Fibroblast of lung (primary cell): ENCODE results near the gene EGLN2. TPM values are rescaled to one million over a fixed set of nuclear protein-coding genes. Genes with fewer than 3 reads are reported as not detected.

Source experiments
- DNase-seq, 2 donors: peaks; one replicate each; pipeline versions ENCODE4 v3.0.0 to v3.0.0-alpha.2; 2010; ENCODE audit warnings: low read depth in 2 of 2
- H2AFZ ChIP-seq: 2 replicates; pipeline ENCODE4 v1.5.1; 2012; ENCODE audit warnings: low read length, control low read depth, inconsistent platforms
- H3K27ac ChIP-seq: 2 replicates; pipeline ENCODE4 v1.5.1; 2011; ENCODE audit warnings: low read length, control low read depth; ENCODE audit not compliant: insufficient read depth
- H3K27me3 ChIP-seq: 2 replicates; pipeline ENCODE4 v1.5.1; 2011; ENCODE audit warnings: mild to moderate bottlenecking, low read length; ENCODE audit not compliant: control insufficient read depth, insufficient read depth
- H3K36me3 ChIP-seq: 2 replicates; pipeline ENCODE4 v1.5.1; 2011; ENCODE audit warnings: low read length; ENCODE audit not compliant: control insufficient read depth, insufficient read depth
- H3K4me1 ChIP-seq: 2 replicates; pipeline ENCODE4 v1.5.1; 2011; ENCODE audit warnings: low read length; ENCODE audit not compliant: control insufficient read depth, insufficient read depth; ENCODE audit errors: extremely low read depth
- H3K4me2 ChIP-seq: 2 replicates; pipeline ENCODE4 v1.5.1; 2011; ENCODE audit warnings: low read length, control low read depth; ENCODE audit not compliant: insufficient read depth; ENCODE audit errors: extremely low read depth
- H3K4me3 ChIP-seq, 4 experiments: fragments of 200-600 bp in 1 of 4; sonication (generic) in 1 of 4; replicated peaks in 1 of 4; 2 replicates each; pipeline ENCODE4 v1.5.1; 2011 to 2016; ENCODE audit warnings: low read length in 4 of 4, low read depth in 3 of 4, mild to moderate bottlenecking in 3 of 4, control low read depth in 2 of 4, inconsistent platforms in 1 of 4, mixed read lengths in 1 of 4; ENCODE audit not compliant: insufficient read depth in 1 of 4; ENCODE audit errors: control extremely low read depth in 1 of 4
- H3K79me2 ChIP-seq: 2 replicates; pipeline ENCODE4 v1.5.1; 2012; ENCODE audit warnings: mild to moderate bottlenecking, low read length, inconsistent platforms; ENCODE audit not compliant: control insufficient read depth, insufficient read depth
- H3K9ac ChIP-seq: 2 replicates; pipeline ENCODE4 v1.5.1; 2011; ENCODE audit warnings: mild to moderate bottlenecking, low read length, control low read depth; ENCODE audit not compliant: insufficient read depth
- H3K9me3 ChIP-seq: 2 replicates; pipeline ENCODE4 v1.5.1; 2012; ENCODE audit warnings: low read depth, low read length; ENCODE audit not compliant: control insufficient read depth, insufficient read depth
- H4K20me1 ChIP-seq: 2 replicates; pipeline ENCODE4 v1.5.1; 2011; ENCODE audit warnings: low read length; ENCODE audit not compliant: control insufficient read depth, insufficient read depth; ENCODE audit errors: extremely low read depth
- CTCF ChIP-seq, 2 donors: IDR thresholded peaks in 1 of 2; conservative IDR thresholded peaks in 1 of 2; 1 replicate in 1 of 2; 2 replicates in 1 of 2; pipeline ENCODE4 v1.5.1; 2011 to 2012; ENCODE audit warnings: low read length in 2 of 2, control low read depth in 1 of 2, inconsistent platforms in 1 of 2, low read depth in 1 of 2, mild to moderate bottlenecking in 1 of 2
- EZH2 ChIP-seq: IDR thresholded peaks from 2 replicates; pipeline ENCODE4 v1.5.1; 2012; ENCODE audit warnings: low read length, control low read depth, mild to moderate bottlenecking; ENCODE audit errors: missing control alignments
- polyA plus RNA-seq, 2 donors: library from polyadenylated mRNA; depleted of rRNA in 1 of 2; stranded (reverse) in 1 of 2; unstranded in 1 of 2; fragments of >200 nt; gene quantifications; 2 replicates each; pipeline ENCODE4 v1.2.1, GENCODE V29; 2011 to 2012; ENCODE audit warnings: missing spikeins in 1 of 2
- total RNA-seq: library from RNA; depleted of rRNA; stranded (reverse); fragments of >200 nt; gene quantifications from 2 replicates; pipeline ENCODE4 v1.2.1, GENCODE V29; 2014

The EGLN2 gene
- total and polyA plus RNA-seq, 2 donors (not counting 1 experiment from before 2014, with no cell fraction given) = 27.3 to 106 TPM

DNA sequence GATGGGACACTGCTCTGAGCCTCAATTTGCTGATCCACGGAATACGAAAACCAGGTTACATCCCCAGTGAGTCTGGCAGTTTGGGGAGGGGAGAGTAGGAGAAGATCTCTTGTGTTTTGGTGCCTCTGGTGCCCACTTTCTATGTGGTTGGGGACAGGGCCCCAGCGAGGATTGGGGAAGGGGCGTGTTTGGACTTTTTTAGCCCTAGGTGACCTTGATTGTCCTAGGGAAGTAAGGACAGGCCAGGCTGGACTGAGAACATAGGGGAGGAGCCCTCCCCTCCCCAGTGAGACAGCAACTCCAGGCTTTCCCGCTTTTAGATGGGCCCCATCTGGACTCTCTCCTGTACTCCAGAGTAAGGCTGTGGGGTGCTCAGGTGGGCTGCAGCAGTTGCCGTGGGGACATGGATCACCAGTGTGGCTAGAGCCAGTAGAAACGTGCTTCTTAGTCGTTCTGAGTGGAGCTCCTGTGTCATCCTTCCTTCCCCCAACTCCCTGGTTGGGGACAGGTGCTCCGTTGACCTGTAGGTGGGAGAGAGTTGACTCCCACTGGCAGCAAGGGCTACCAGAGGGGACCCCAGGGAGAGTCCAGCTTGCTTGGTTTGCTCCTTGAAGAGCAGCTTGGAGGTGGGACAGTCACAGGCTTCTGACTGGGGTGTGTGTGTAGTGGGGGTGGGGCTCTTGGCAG is 4.3 kb downstream of the EGLN2 start:
- Histone ChIP-seq H3K9me3 (no peaks in the 10 kb centered on the region), H2AFZ (no peak overlapping the region), H3K4me3 (peak overlapping the region in 2 of 4 experiments; percentile 14 to 83), H3K4me2 (peak overlapping the region; percentile 77), H3K9ac (no peak overlapping the region), H3K27ac (peak overlapping the region; percentile 62), H3K4me1 (peaks cover 46% of the 10 kb centered on the region), H4K20me1 (peaks cover 4% of the 10 kb centered on the region), H3K27me3 (no peaks in the 10 kb centered on the region), H3K79me2 (peaks cover 86% of the 10 kb centered on the region), H3K36me3 (peaks cover 35% of the 10 kb centered on the region)
- no peak for DNase-seq
- no peak for TF ChIP-seq EZH2
- no peak for TF ChIP-seq CTCF (conservative IDR thresholded peaks at IDR 0.05 in 1 of 2, IDR thresholded peaks at IDR 0.05 in 1 of 2; ENCODE audit: low read depth in 1 of 2, low read length in 2 of 2)

DNA sequence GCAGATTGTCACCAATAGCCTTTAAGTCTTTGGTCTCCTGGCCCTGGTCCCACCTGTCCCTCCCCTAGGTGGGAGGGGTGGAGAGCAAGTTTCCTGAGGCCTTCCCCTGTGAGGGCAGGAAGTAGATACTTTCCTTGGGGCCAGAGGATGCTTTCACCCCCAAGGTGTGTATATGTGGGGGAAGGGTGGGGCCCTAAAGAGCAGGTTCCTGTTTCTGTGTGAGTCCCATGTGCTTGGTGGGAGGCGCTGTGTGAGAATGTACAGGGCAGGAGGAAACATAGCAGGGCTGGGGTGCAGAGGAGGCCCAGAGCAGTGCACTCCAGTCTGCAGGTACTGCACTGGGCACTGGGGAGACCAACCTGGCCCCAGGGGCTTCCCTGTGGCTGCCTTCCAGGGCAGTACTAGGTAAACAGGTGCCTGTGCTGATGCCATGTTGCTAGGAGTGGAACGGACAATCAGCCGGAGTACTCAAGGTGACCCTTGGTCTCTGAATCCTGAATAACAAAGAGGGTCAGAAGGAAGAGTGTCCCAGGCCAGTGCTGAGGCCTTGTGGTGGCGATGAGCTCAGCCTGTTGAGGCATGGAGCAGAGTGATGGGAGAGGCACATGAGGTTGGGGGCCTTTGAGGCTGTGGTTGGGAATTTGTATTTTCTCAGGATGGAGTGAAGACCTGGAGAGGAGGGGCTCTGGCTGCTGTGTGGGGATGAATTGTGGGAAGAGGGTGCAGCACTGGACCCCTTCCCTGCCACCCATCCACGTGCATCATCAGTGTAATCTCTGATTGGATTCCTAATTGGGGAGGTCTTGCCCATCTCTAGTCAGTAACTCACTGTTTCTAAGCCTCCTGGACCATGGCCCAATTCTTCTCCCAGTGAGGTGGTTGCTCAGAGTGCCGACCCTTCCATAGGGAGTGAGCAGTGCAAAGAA is 5.1 kb downstream of the EGLN2 start:
- H3K4me3 ChIP-seq = no peak overlapping the region
- no peak overlapping the region for H3K9ac ChIP-seq
- no peak for DNase-seq
- no peak overlapping the region for H2AFZ ChIP-seq
- peak overlapping the region; percentile 45 for H3K4me2 ChIP-seq
- H3K36me3 ChIP-seq = peaks cover 40% of the 10 kb centered on the region
- TF ChIP-seq CTCF (conservative IDR thresholded peaks at IDR 0.05 in 1 of 2, IDR thresholded peaks at IDR 0.05 in 1 of 2; ENCODE audit: low read depth in 1 of 2, low read length in 2 of 2) (no peak), EZH2 (no peak)
- no peak overlapping the region for H3K27ac ChIP-seq
- peaks cover 46% of the 10 kb centered on the region for H3K4me1 ChIP-seq
- no peaks in the 10 kb centered on the region for H3K27me3 ChIP-seq
- no peaks in the 10 kb centered on the region for H3K9me3 ChIP-seq
- H3K79me2 ChIP-seq = peaks cover 89% of the 10 kb centered on the region
- peaks cover 4% of the 10 kb centered on the region for H4K20me1 ChIP-seq

DNA sequence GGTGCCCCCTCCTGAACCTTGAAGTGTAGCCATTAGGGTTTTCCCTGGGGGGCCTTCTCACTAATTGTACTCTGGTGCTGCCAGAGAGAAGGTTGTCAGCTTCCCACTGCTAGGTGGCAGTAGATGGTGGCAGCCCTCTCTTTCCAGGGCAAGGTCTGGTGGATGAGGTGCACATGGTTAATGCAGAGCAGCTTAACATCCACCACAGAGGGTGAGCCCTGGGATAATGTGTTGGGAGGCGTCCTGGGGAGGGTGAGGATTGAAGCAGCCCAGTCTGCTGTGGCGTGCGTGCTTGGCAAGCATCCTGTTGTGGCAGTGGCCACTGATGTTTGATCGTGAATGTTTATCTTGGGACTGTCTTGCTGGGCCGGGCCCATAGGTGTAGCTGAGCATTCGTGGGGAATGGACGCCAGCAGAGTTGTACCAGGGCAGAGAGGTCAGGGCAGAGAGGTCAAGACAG is 5.8 kb downstream of the EGLN2 start:
- H3K36me3 ChIP-seq = peaks cover 47% of the 10 kb centered on the region
- peaks cover 47% of the 10 kb centered on the region for H3K4me1 ChIP-seq
- no peak overlapping the region for H3K27ac ChIP-seq
- no peak overlapping the region for H3K4me2 ChIP-seq
- DNase-seq = no peak
- peak in 1 of 2 donors; percentile 27 for TF ChIP-seq CTCF (conservative IDR thresholded peaks at IDR 0.05 in 1 of 2, IDR thresholded peaks at IDR 0.05 in 1 of 2; ENCODE audit: low read depth in 1 of 2, low read length in 2 of 2)
- no peak for TF ChIP-seq EZH2
- H3K9me3 ChIP-seq = no peaks in the 10 kb centered on the region
- H4K20me1 ChIP-seq = peaks cover 4% of the 10 kb centered on the region
- no peak overlapping the region for H2AFZ ChIP-seq
- no peaks in the 10 kb centered on the region for H3K27me3 ChIP-seq
- H3K79me2 ChIP-seq = peaks cover 89% of the 10 kb centered on the region
- no peak overlapping the region for H3K9ac ChIP-seq
- H3K4me3 ChIP-seq = no peak overlapping the region
